Measurements from ENCODE around the gene BRICD5. TPM values are rescaled to one million over a fixed set of nuclear protein-coding genes. Genes with fewer than 3 reads are reported as not detected.
A peak's percentile ranks its signal among the peaks of the same experiment; 100 is the strongest.

BRICD5 gene
- total and polyA plus RNA-seq, 2 of the 13 experiments (the other 11 are each of a cell fraction or from before 2014, with no cell fraction given): 1.6 to 5.8 TPM

- 0% methylated on average over 1 of the region's 11 CpGs for WGBS (ENCODE audit: low lambda C conversion rate)
- in situ Hi-C loops (cut with HindIII; ENCODE audit: extremely low pct_ligation_motif_present, low pct_unique_long_range_greater_than_20kb) (no loop called here), intact Hi-C loops (cut with micrococcal nuclease; ENCODE audit: unreplicated experiment) (no loop called here)
- H3K27ac ChIP-seq (ENCODE audit: extremely low read length, insufficient read depth, low read length): no peak overlapping the region
- DNase-seq (ENCODE audit: low spot score) (no peak), ATAC-seq (no peak), FAIRE-seq (no peak)
- no peaks in the 10 kb centered on the region for H4K20me1 ChIP-seq (ENCODE audit: insufficient read depth, low read length)
- H3K79me2 ChIP-seq (ENCODE audit: insufficient read depth, low read length): no peaks in the 10 kb centered on the region
- H2AFZ ChIP-seq (ENCODE audit: low read length): no peak overlapping the region
- H3K9ac ChIP-seq (ENCODE audit: insufficient read depth, low read depth, low read length): no peak overlapping the region
- 0 out of 5 replicates have a peak, but pooled peaks cover 0 to 5% of the 10 kb centered on the region in 2 experiments for H3K27me3 ChIP-seq (ENCODE audit: control insufficient read depth in 1 of 2, insufficient read depth in 2 of 2, low read length in 2 of 2)
- 0 out of 2 replicates have a peak, but pooled peaks have one; percentile 16 for TF ChIP-seq ZNF713 (CRISPR knock-in tag; IDR thresholded peaks at IDR 0.05)
- no peak for TF ChIP-seq ELF4 (CRISPR knock-in tag; IDR thresholded peaks at IDR 0.05; ENCODE audit: borderline replicate concordance)
- TF ChIP-seq ZBTB33 (CRISPR knock-in tag; IDR thresholded peaks at IDR 0.05): peak; percentile 78
- no peak for TF ChIP-seq SNAPC4 (CRISPR knock-in tag; IDR thresholded peaks at IDR 0.05)
- TF ChIP-seq TGIF2 (CRISPR knock-in tag; IDR thresholded peaks at IDR 0.05): no peak
- TF ChIP-seq RFXANK (CRISPR knock-in tag; IDR thresholded peaks at IDR 0.05): no peak
- TF ChIP-seq CTCF (CRISPR knock-in tag; IDR thresholded peaks at IDR 0.05): 0 out of 2 replicates have a peak, but pooled peaks have one; percentile 8
- no peak for TF ChIP-seq NBN (conservative IDR thresholded peaks at IDR 0.05)
- H3K4me2 ChIP-seq (ENCODE audit: low read depth, low read length): peak overlapping the region; percentile 61; the same call in 1 of the 2 replicates
- POLR2A ChIA-PET: interaction anchor here (0.9 to 3.5 kb wide), 2 partner anchors 36 to 60 kb away, joined by 3 to 29 read pairs; partner anchors contain the start of genes ECI1 and TRAF7
- H3K4me3 ChIP-seq (replicated peaks in 1 of 3; ENCODE audit: insufficient read depth in 1 of 3, low read depth in 2 of 3, low read length in 3 of 3): peak overlapping the region in 1 of 3 experiments; percentile 45; a peak in 1 of 6 replicates
- peaks cover 53% of the 10 kb centered on the region for H3K4me1 ChIP-seq (ENCODE audit: insufficient read depth, low read length)
- CTCF ChIA-PET (ENCODE audit: low intra/inter-chr PET ratio, low total read pairs): no interaction called here
- no peaks in the 10 kb centered on the region for H3K9me3 ChIP-seq (ENCODE audit: low read length)
- BruUV-seq (replicated peaks): no TSS peak
- no peaks in the 10 kb centered on the region for H3K36me3 ChIP-seq (replicated peaks in 1 of 2; ENCODE audit: control insufficient read depth in 1 of 2, insufficient read depth in 2 of 2, low read length in 2 of 2)
Measured at GRCh38 chr16:2191446-2191706, 19.3 kb downstream of the BRICD5 start.
